B cell (primary cell): ENCODE measurements around the gene HAVCR2. TPM values are rescaled to one million over a fixed set of nuclear protein-coding genes. Genes with fewer than 3 reads are reported as not detected.
A peak's percentile ranks its signal among the peaks of the same experiment; 100 is the strongest.

Experiments
- ATAC-seq: fragments of 200-7000 bp; cut with Tn5 transposase; one replicate; pipeline ENCODE4 v1.10.0; 2021; ENCODE audit warnings: low read depth, mild to moderate bottlenecking, moderate number of reproducible peaks, moderate library complexity
- CTCF ChIA-PET: fragments of 350-600 bp; sonication (Branson Sonifier 250); formaldehyde crosslinking; loops from one replicate; lab custom pipeline; 2021; ENCODE audit warnings: antibody characterized with exemption, inconsistent platforms; lab: Charles Lee
- POLR2A ChIA-PET: fragments of 350-600 bp; sonication (Branson Sonifier 250); formaldehyde crosslinking; loops from one replicate; lab custom pipeline; 2021; ENCODE audit warnings: antibody characterized with exemption; lab: Charles Lee
- DNase-seq: peaks from one replicate; pipeline ENCODE4 v3.0.0; 2013
- H2AFZ ChIP-seq: 2 replicates; pipeline ENCODE4 v1.6.1; 2012; ENCODE audit warnings: mild to moderate bottlenecking, low read depth, low read length; ENCODE audit not compliant: insufficient read depth, poor library complexity, severe bottlenecking
- H3K27ac ChIP-seq, 2 donors: 1 replicate in 1 of 2; 2 replicates in 1 of 2; pipeline ENCODE4 v1.5.1; 2012 to 2013; ENCODE audit warnings: low read length in 2 of 2, mild to moderate bottlenecking in 2 of 2, moderate library complexity in 1 of 2
- H3K27me3 ChIP-seq, 4 experiments: fragments of 200-600 bp in 1 of 4; sonication (generic) in 1 of 4; replicated peaks in 1 of 4; 1 replicate in 2 of 4; 2 replicates in 2 of 4; pipeline versions ENCODE4 v1.6.1 to v1.7.0; 2013 to 2016; ENCODE audit warnings: low read length in 3 of 4, mild to moderate bottlenecking in 2 of 4, mixed read lengths in 1 of 4, moderate library complexity in 1 of 4; ENCODE audit not compliant: insufficient read depth in 4 of 4, control insufficient read depth in 3 of 4; ENCODE audit errors: control extremely low read depth in 1 of 4
- H3K36me3 ChIP-seq, 2 experiments: replicated peaks in 1 of 2; 1 replicate in 1 of 2; 2 replicates in 1 of 2; pipeline versions ENCODE4 v1.6.1 to v1.7.1; 2013; ENCODE audit warnings: low read length in 1 of 2; ENCODE audit not compliant: insufficient read depth in 2 of 2, control insufficient read depth in 1 of 2; ENCODE audit errors: control extremely low read depth in 1 of 2, extremely low read depth in 1 of 2
- H3K4me1 ChIP-seq, 2 donors: fragments of 200-600 bp in 1 of 2; sonication (generic) in 1 of 2; 1 replicate in 1 of 2; 2 replicates in 1 of 2; pipeline versions ENCODE4 v1.5.1 to v1.6.1; 2013 to 2017; ENCODE audit warnings: low read length in 2 of 2; ENCODE audit not compliant: control insufficient read depth in 2 of 2, insufficient read depth in 2 of 2
- H3K4me2 ChIP-seq: replicated peaks from 2 replicates; pipeline ENCODE3; 2012; ENCODE audit warnings: mild to moderate bottlenecking, low read depth, low read length; ENCODE audit not compliant: poor library complexity, severe bottlenecking
- H3K4me3 ChIP-seq, 5 experiments: fragments of 200-600 bp in 1 of 5; sonication (generic) in 1 of 5; 1 replicate in 3 of 5; 2 replicates in 2 of 5; pipeline versions ENCODE4 v1.5.1 to v1.7.0; 2011 to 2016; ENCODE audit warnings: low read length in 4 of 5, mild to moderate bottlenecking in 4 of 5, low read depth in 2 of 5, control low read depth in 1 of 5, moderate library complexity in 1 of 5; ENCODE audit not compliant: insufficient read depth in 1 of 5; ENCODE audit errors: control extremely low read depth in 1 of 5, extremely low read depth in 1 of 5
- H3K79me2 ChIP-seq: fragments of 200-600 bp; sonication (generic); one replicate; pipeline ENCODE4 v1.6.0; 2016; ENCODE audit warnings: low read length; ENCODE audit not compliant: control insufficient read depth, insufficient read depth
- H3K9ac ChIP-seq: fragments of 200-600 bp; sonication (generic); 2 replicates; pipeline ENCODE4 v1.6.1; 2017; ENCODE audit warnings: mild to moderate bottlenecking, low read length, moderate library complexity
- H3K9me3 ChIP-seq, 3 donors: one replicate each; pipeline versions ENCODE4 v1.6.1 to v1.7.1; 2013; ENCODE audit warnings: low read length in 2 of 3; ENCODE audit not compliant: control insufficient read depth in 2 of 3, insufficient read depth in 1 of 3; ENCODE audit errors: control extremely low read depth in 1 of 3
- H4K20me1 ChIP-seq: 2 replicates; pipeline ENCODE4 v1.6.0; 2012; ENCODE audit warnings: mild to moderate bottlenecking, low read length; ENCODE audit not compliant: insufficient read depth, control insufficient read depth, poor library complexity, severe bottlenecking
- H3K27ac Mint-ChIP-seq: one replicate; pipeline ENCODE4 v1.8.0; 2021; ENCODE audit warnings: mixed read lengths
- H3K27me3 Mint-ChIP-seq: one replicate; pipeline ENCODE4 v1.8.0; 2021; ENCODE audit warnings: mixed read lengths
- H3K4me1 Mint-ChIP-seq: one replicate; pipeline ENCODE4 v1.8.0; 2021; ENCODE audit warnings: mixed read lengths
- H3K4me3 Mint-ChIP-seq: one replicate; pipeline ENCODE4 v1.8.0; 2021; ENCODE audit warnings: mixed read lengths
- H3K9me3 Mint-ChIP-seq: one replicate; pipeline ENCODE4 v1.8.0; 2022; ENCODE audit warnings: mixed read lengths; ENCODE audit not compliant: insufficient read depth
- CTCF ChIP-seq: fragments of 200-600 bp; IDR thresholded peaks from one replicate; pipeline ENCODE4 v1.8.0; 2022; ENCODE audit warnings: antibody characterized with exemption, mild to moderate bottlenecking
- EZH2 ChIP-seq: IDR thresholded peaks from 2 replicates; pipeline ENCODE4 v1.6.1; 2012; ENCODE audit warnings: borderline replicate concordance, low read depth, mild to moderate bottlenecking, moderate library complexity, low read length; ENCODE audit not compliant: insufficient read depth, poor library complexity, severe bottlenecking
- WGBS: methylation state at CpG from one replicate; pipeline ENCODE4 v1.1.5; 2013; ENCODE audit warnings: missing lambda C conversion rate; ENCODE audit not compliant: insufficient coverage; 5-methylcytosine and 5-hydroxymethylcytosine counted together
- intact Hi-C: fragments of 100-400 bp; cut with micrococcal nuclease; formaldehyde crosslinking; loops from one replicate; pipeline ENCODE4 v1.10.0; 2022
- polyA plus RNA-seq: library from polyadenylated mRNA; depleted of rRNA; stranded (reverse); fragments of >200 nt; gene quantifications from 2 replicates; pipeline ENCODE4 v1.2.3, GENCODE V29; 2012
- total RNA-seq, 2 donors: library from RNA; stranded (reverse); fragments of 120-200 nt in 1 of 2; gene quantifications; 1 replicate in 1 of 2; 2 replicates in 1 of 2; pipeline versions ENCODE4 v1.2.3 to v1.2.4, GENCODE V29; 2013 to 2022

HAVCR2 gene
- total and polyA plus RNA-seq, 2 donors (not counting 1 experiment from before 2014, with no cell fraction given) = 0.64 to 2.3 TPM

- ChIA-PET CTCF (interaction anchor here (0.6 to 5.4 kb wide), 38 partner anchors 8 to 596 kb away, joined by 3 to 83 read pairs (median 4); partner anchors contain the start of gene ITK), POLR2A (interaction anchor here (0.6 kb wide), 2 partner anchors 70 to 311 kb away, joined by 5 to 6 read pairs; partner anchors contain the start of gene NIPAL4)
- Histone ChIP-seq H3K9ac (no peak overlapping the region), H3K36me3 (no peaks in the 10 kb centered on the region), H3K4me2 (no peak overlapping the region), H3K79me2 (no peaks in the 10 kb centered on the region), H4K20me1 (no peaks in the 10 kb centered on the region), H3K9me3 (no peaks in the 10 kb centered on the region), H3K4me1 (peaks cover 2 to 5% of the 10 kb centered on the region in 2 donors), H3K27ac (no peak overlapping the region), H3K4me3 (no peak overlapping the region), H2AFZ (no peak overlapping the region), H3K27me3 (no peaks in the 10 kb centered on the region)
- ATAC-seq = peak; percentile 81
- intact Hi-C loops = loop anchor here (1.0 to 10.0 kb wide), 4 partner anchors 104 to 744 kb away; no protein-coding TSS in a partner anchor
- Mint-ChIP-seq H3K4me3 (no peak overlapping the region), H3K4me1 (peaks cover 5% of the 10 kb centered on the region), H3K27me3 (no peaks in the 10 kb centered on the region), H3K9me3 (no peaks in the 10 kb centered on the region), H3K27ac (no peak overlapping the region)
- peak; percentile 80 for DNase-seq
- TF ChIP-seq CTCF = peak; percentile 97
- TF ChIP-seq EZH2 = no peak
- WGBS = 97% methylated on average over 6 of the region's 14 CpGs
These were observed 40.1 kb upstream of the HAVCR2 start for GRCh38 chr5:157148734-157149615.
